Subcutaneous adipose tissue (tissue), 4 donors: ENCODE measurements around the gene NEURL1. TPM values are rescaled to one million over a fixed set of nuclear protein-coding genes. Genes with fewer than 3 reads are reported as not detected.

Experiments used
- CTCF ChIP-seq: fragments of 450-650 bp; IDR thresholded peaks from one replicate; pipeline ENCODE4 v1.5.1; 2016; ENCODE audit warnings: low read depth, mild to moderate bottlenecking, control low read depth, antibody characterized with exemption, moderate library complexity
- total RNA-seq, 4 donors: library from RNA; depleted of rRNA; stranded (reverse); fragments of >200 nt; gene quantifications; one replicate each; pipeline ENCODE4 v1.1.0, GENCODE V29; 2016

NEURL1 gene
- total RNA-seq, 4 donors from 2014 or later, result not detected

GRCh38 chr10:103557455-103557854, 64.0 kb downstream of the NEURL1 start:
- TF ChIP-seq CTCF, result no peak

- TF ChIP-seq CTCF, result no peak
Observed at GRCh38 chr10:103558911-103559310, 65.4 kb downstream of the NEURL1 start.

- no peak for TF ChIP-seq CTCF
Observed at GRCh38 chr10:103559776-103560175, 66.3 kb downstream of the NEURL1 start.

GRCh38 chr10:103560886-103561285, 67.4 kb downstream of the NEURL1 start:
- no peak for TF ChIP-seq CTCF

GRCh38 chr10:103562383-103562782, 68.9 kb downstream of the NEURL1 start:
- no peak for TF ChIP-seq CTCF

GRCh38 chr10:103563231-103564115, 70.0 kb downstream of the NEURL1 start:
- no peak for TF ChIP-seq CTCF

- no peak for TF ChIP-seq CTCF
Observed at GRCh38 chr10:103564116-103564501, 70.6 kb downstream of the NEURL1 start.
